K562 (cell line): ENCODE data around the gene TIAM1. TPM values are rescaled to one million over a fixed set of nuclear protein-coding genes. Genes with fewer than 3 reads are reported as not detected.

Experiments
- ATAC-seq: fragments of 200-7000 bp; cut with Tn5 transposase; 3 replicates; pipeline ENCODE4 v1.9.1; 2020; ENCODE audit warnings: moderate library complexity
- BruUV-seq: library from RNA; stranded (reverse); fragments of 400-500 nt; replicated peaks from 2 replicates; lab custom pipeline; 2021; lab: Mats Ljungman, UMichigan
- CTCF ChIA-PET: fragments of 300-600 bp; formaldehyde crosslinking; extraction: SDS; loops from one replicate; lab custom pipeline; 2021; ENCODE audit warnings: low intra/inter-chr PET ratio; lab: Yijun Ruan, JAX
- POLR2A ChIA-PET: fragments of 300-600, 350-650 bp; sonication (Branson Sonifier 250); formaldehyde crosslinking; extraction: SDS; loops from one replicate; lab custom pipeline; 2021; ENCODE audit warnings: antibody characterized with exemption, inconsistent platforms; lab: Yijun Ruan, JAX
- DNase-seq, 4 experiments: peaks; one replicate each; pipeline versions ENCODE4 v3.0.0 to v3.0.0-alpha.2; 2011 to 2018; ENCODE audit warnings: low spot score in 3 of 4, mixed read lengths in 3 of 4; ENCODE audit errors: extremely low read depth in 1 of 4
- FAIRE-seq: peaks from 2 replicates; lab custom pipeline; 2011; peaks lifted over from hg19 to GRCh38; lab: Jason Lieb, UNC
- H2AFZ ChIP-seq: 2 replicates; pipeline ENCODE4 v1.6.0; 2011; ENCODE audit warnings: low read depth, low read length, control low read depth, inconsistent platforms
- H3K27ac ChIP-seq: fragments of 200-600 bp; 3 replicates; pipeline ENCODE4 v1.8.0; 2011; ENCODE audit warnings: low read depth, mild to moderate bottlenecking, control low read depth, inconsistent platforms, low read length, moderate library complexity, mixed read lengths; ENCODE audit errors: extremely low read depth
- H3K27me3 ChIP-seq, 2 experiments: fragments of 300-600 bp in 1 of 2; 2 replicates in 1 of 2; 3 replicates in 1 of 2; pipeline versions ENCODE4 v1.6.0 to v1.8.0; 2011; ENCODE audit warnings: inconsistent platforms in 2 of 2, low read length in 2 of 2, mild to moderate bottlenecking in 1 of 2, mixed read lengths in 1 of 2, moderate library complexity in 1 of 2; ENCODE audit not compliant: control insufficient read depth in 2 of 2, insufficient read depth in 2 of 2
- H3K36me3 ChIP-seq: fragments of 300-600 bp; 3 replicates; pipeline ENCODE4 v1.8.0; 2011; ENCODE audit warnings: mild to moderate bottlenecking, low read length, inconsistent platforms; ENCODE audit not compliant: control insufficient read depth, insufficient read depth
- H3K4me1 ChIP-seq, 2 experiments: fragments of 200-600 bp in 1 of 2; replicated peaks in 1 of 2; 2 replicates in 1 of 2; 3 replicates in 1 of 2; pipeline versions ENCODE4 v1.5.1 to v1.8.0; 2011; ENCODE audit warnings: inconsistent platforms in 2 of 2, low read length in 2 of 2, mild to moderate bottlenecking in 1 of 2, mixed read lengths in 1 of 2, moderate library complexity in 1 of 2; ENCODE audit not compliant: control insufficient read depth in 2 of 2, insufficient read depth in 2 of 2
- H3K4me2 ChIP-seq: 2 replicates; pipeline ENCODE4 v1.6.1; 2011; ENCODE audit warnings: low read length, control low read depth, inconsistent platforms, mixed read lengths; ENCODE audit not compliant: insufficient read depth
- H3K4me3 ChIP-seq: fragments of 200-600 bp; sonication (generic), shearing (Covaris generic); 2 replicates; pipeline ENCODE4 v1.5.1; 2016; ENCODE audit warnings: control low read depth, inconsistent platforms
- H3K79me2 ChIP-seq: fragments of 200-600 bp; 3 replicates; pipeline ENCODE4 v1.8.0; 2011; ENCODE audit warnings: low read length, inconsistent platforms; ENCODE audit not compliant: control insufficient read depth, insufficient read depth
- H3K9ac ChIP-seq, 2 experiments: 2 replicates each; pipeline versions ENCODE4 v1.6.0 to v1.6.1; 2011; ENCODE audit warnings: low read depth in 2 of 2, low read length in 2 of 2, control low read depth in 1 of 2, inconsistent platforms in 1 of 2, mild to moderate bottlenecking in 1 of 2, mixed read lengths in 1 of 2; ENCODE audit not compliant: insufficient read depth in 1 of 2
- H3K9me1 ChIP-seq: one replicate; pipeline ENCODE4 v1.6.0; 2011; ENCODE audit warnings: inconsistent platforms, mild to moderate bottlenecking, low read length, moderate library complexity; ENCODE audit not compliant: control insufficient read depth, insufficient read depth
- H3K9me3 ChIP-seq: replicated peaks from 2 replicates; pipeline ENCODE4 v1.5.1; 2011; ENCODE audit warnings: low read depth, low read length, inconsistent platforms; ENCODE audit not compliant: control insufficient read depth, insufficient read depth
- H4K20me1 ChIP-seq: replicated peaks from 2 replicates; pipeline ENCODE4 v1.6.1; 2011; ENCODE audit warnings: low read length, inconsistent platforms, mixed read lengths; ENCODE audit not compliant: control insufficient read depth, insufficient read depth
- CBFA2T3 ChIP-seq: fragments of 450-650 bp; IDR thresholded peaks from 2 replicates; pipeline ENCODE4 v1.6.1; 2017
- ETV1 ChIP-seq: fragments of 450-650 bp; conservative IDR thresholded peaks from 2 replicates; pipeline ENCODE4 v1.6.1; 2016; ENCODE audit warnings: missing genetic modification characterization, control low read depth, low read depth, missing compliant biosample characterization
- FOXJ3 ChIP-seq: sonication (generic); formaldehyde crosslinking; IDR thresholded peaks from 2 replicates; pipeline ENCODE4 v1.4.0; 2020; ENCODE audit warnings: mild to moderate bottlenecking, missing genetic modification reagents
- HDGF ChIP-seq: fragments of 450-650 bp; IDR thresholded peaks from 2 replicates; pipeline ENCODE4 v1.6.1; 2016
- MAFF ChIP-seq: IDR thresholded peaks from 2 replicates; pipeline ENCODE4 v1.6.1; 2012; ENCODE audit warnings: low read length, improper control_type of control experiment
- MYNN ChIP-seq, 2 experiments: sonication (generic); formaldehyde crosslinking in 1 of 2; IDR thresholded peaks; 2 replicates each; pipeline versions ENCODE4 v1.5.0 to v1.6.1; 2016 to 2020; ENCODE audit warnings: antibody characterized with exemption in 1 of 2, missing genetic modification reagents in 1 of 2
- NCOA6 ChIP-seq: fragments of 450-650 bp; IDR thresholded peaks from 2 replicates; pipeline ENCODE4 v1.6.1; 2017; ENCODE audit warnings: mild to moderate bottlenecking
- NR4A1 ChIP-seq, 2 experiments: fragments of 250-450 bp in 1 of 2; fragments of 450-650 bp in 1 of 2; sonication (Bioruptor Pico) in 1 of 2; IDR thresholded peaks; 2 replicates each; pipeline versions ENCODE4 v1.4.0 to v1.6.1; 2016 to 2020; ENCODE audit warnings: mild to moderate bottlenecking in 2 of 2, missing compliant biosample characterization in 1 of 2, missing genetic modification characterization in 1 of 2, moderate library complexity in 1 of 2
- RAD21 ChIP-seq, 2 experiments: fragments of 250-450 bp in 1 of 2; fragments of 450-650 bp in 1 of 2; sonication (Bioruptor Pico) in 1 of 2; formaldehyde crosslinking in 1 of 2; IDR thresholded peaks in 1 of 2; conservative IDR thresholded peaks in 1 of 2; 2 replicates each; pipeline versions ENCODE4 v1.4.0 to v1.8.0; 2020 to 2022; ENCODE audit warnings: mild to moderate bottlenecking in 2 of 2, moderate library complexity in 1 of 2
- STAT5A ChIP-seq: IDR thresholded peaks from 2 replicates; pipeline ENCODE4 v1.6.1; 2012; ENCODE audit warnings: low read length, inconsistent platforms, borderline replicate concordance
- TCF3 ChIP-seq: sonication (generic); formaldehyde crosslinking; IDR thresholded peaks from 2 replicates; pipeline ENCODE4 v1.4.0; 2020; ENCODE audit warnings: mild to moderate bottlenecking, missing genetic modification reagents
- TRIM24 ChIP-seq, 2 experiments: fragments of 450-650 bp; IDR thresholded peaks; 2 replicates each; pipeline ENCODE4 v1.6.1; 2016
- U2AF1 ChIP-seq: fragments of 200-400 bp; formaldehyde crosslinking; optimal IDR thresholded peaks from 2 replicates; pipeline ENCODE3; 2017; ENCODE audit warnings: mild to moderate bottlenecking, low read depth, low read length, moderate library complexity
- ZNF174 ChIP-seq: fragments of 250-450 bp; sonication (Bioruptor Pico); IDR thresholded peaks from 2 replicates; pipeline ENCODE4 v1.4.0; 2020; ENCODE audit warnings: mild to moderate bottlenecking
- ZNF561 ChIP-seq: fragments of 450-650 bp; formaldehyde crosslinking; conservative IDR thresholded peaks from 2 replicates; pipeline ENCODE4 v1.4.0; 2020; ENCODE audit warnings: mild to moderate bottlenecking, moderate library complexity
- WGBS: fragments of 100-300 bp; shearing (Covaris generic); methylation state at CpG from one replicate; pipeline ENCODE4 v1.1.6; 2016; ENCODE audit warnings: low coverage, mixed read lengths; ENCODE audit not compliant: insufficient coverage; ENCODE audit errors: missing lambda C conversion rate; 5-methylcytosine and 5-hydroxymethylcytosine counted together
- in situ Hi-C: fragments of 300-500 bp; cut with MboI; formaldehyde crosslinking; loops from 4 replicates; pipeline ENCODE4 v1.15.0; 2018; ENCODE audit warnings: inconsistent platforms, mixed read lengths
- intact Hi-C: fragments of 100-400 bp; cut with micrococcal nuclease; formaldehyde crosslinking; loops from 2 replicates; pipeline ENCODE4 v1.14.2; 2022
- polyA plus RNA-seq, 8 experiments: library from polyadenylated mRNA; depleted of rRNA in 4 of 8; stranded (reverse) in 5 of 8; unstranded in 3 of 8; fragments of >200 nt; fragmentation: Nextera tagmentation in 2 of 8; fragmentation: Illumina TruSeq in 1 of 8; extraction: Ambion mirVana in 2 of 8; extraction: Trizol in 1 of 8; gene quantifications; 2 replicates each; pipeline versions ENCODE4 v1.2.1 to v1.2.3, GENCODE V29; 2011 to 2014; ENCODE audit warnings: inconsistent platforms in 1 of 8, missing spikeins in 1 of 8
- total RNA-seq, 7 experiments: library from RNA; depleted of rRNA in 6 of 7; stranded (reverse); fragments of >200 nt in 6 of 7; fragmentation: Illumina TruSeq in 2 of 7; extraction: Trizol in 2 of 7; gene quantifications; 2 replicates each; pipeline versions ENCODE4 v1.2.1 to v1.2.3, GENCODE V29; 2011 to 2021; ENCODE audit warnings: low replicate concordance in 1 of 7
- TF ChIP-seq, protein P1 (sequence below): fragments of 450-650 bp; formaldehyde crosslinking; IDR thresholded peaks from 2 replicates; pipeline ENCODE4 v1.4.0; 2022; ENCODE audit warnings: missing genetic modification characterization
- TF ChIP-seq, protein P2 (sequence below), 2 experiments: fragments of 450-650 bp; IDR thresholded peaks; 2 replicates each; pipeline ENCODE4 v1.6.1; 2018; ENCODE audit warnings: mild to moderate bottlenecking in 2 of 2, low read depth in 1 of 2; ENCODE audit not compliant: partially characterized antibody in 2 of 2
- TF ChIP-seq, protein P3 (sequence below): fragments of 450-650 bp; conservative IDR thresholded peaks from 2 replicates; pipeline ENCODE4 v1.6.1; 2016; ENCODE audit warnings: missing genetic modification characterization, low read depth, mild to moderate bottlenecking, missing compliant biosample characterization, moderate library complexity

Gene TIAM1
- total and polyA plus RNA-seq, 9 of the 15 experiments (the other 6 are each of a cell fraction or from before 2014, with no cell fraction given) = 0.11 TPM; not detected in 8

DNA sequence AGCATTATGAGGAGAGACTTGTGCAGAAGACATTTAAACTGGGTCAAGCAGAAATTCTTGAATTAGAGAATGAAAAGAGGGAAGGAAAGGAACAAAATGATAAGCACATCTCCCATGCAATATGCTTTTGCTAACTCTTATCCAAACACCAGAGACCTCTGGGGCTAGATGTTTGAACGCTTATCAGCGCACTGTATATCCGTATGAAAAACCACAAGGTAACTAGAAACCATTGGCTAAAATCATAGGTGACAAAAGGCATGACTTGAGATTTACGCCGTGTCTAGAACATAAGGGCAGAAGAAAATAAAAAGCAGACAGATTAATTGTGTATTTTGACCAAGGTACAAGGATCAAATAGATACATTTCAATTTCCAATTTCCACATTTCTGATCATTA lies 38.0 kb upstream of the TIAM1 start:
- peaks cover 0 to 7% of the 10 kb centered on the region in 2 experiments; a peak in 1 of 5 replicates for H3K27me3 ChIP-seq
- CTCF ChIA-PET = no interaction called here
- no peaks in the 10 kb centered on the region for H4K20me1 ChIP-seq
- H3K9me1 ChIP-seq = no peaks in the 10 kb centered on the region
- H3K4me2 ChIP-seq = no peak overlapping the region
- BruUV-seq = no TSS peak
- intact Hi-C loops (no loop called here), in situ Hi-C loops (no loop called here)
- no peak overlapping the region for H3K9ac ChIP-seq
- H3K36me3 ChIP-seq = no peaks in the 10 kb centered on the region
- H3K27ac ChIP-seq = no peak overlapping the region
- FAIRE-seq (no peak), ATAC-seq (peak; percentile 73), DNase-seq (peak in 2 of 4 experiments; percentile 17 to 39)
- H3K4me1 ChIP-seq = 0 out of 5 replicates have a peak, but pooled peaks cover 0 to 3% of the 10 kb centered on the region in 2 experiments
- H2AFZ ChIP-seq = no peak overlapping the region
- H3K4me3 ChIP-seq = no peak overlapping the region
- POLR2A ChIA-PET = no interaction called here
- H3K9me3 ChIP-seq = no peaks in the 10 kb centered on the region
- no peaks in the 10 kb centered on the region for H3K79me2 ChIP-seq
- WGBS = 0% methylated on average over 5 of the region's 5 CpGs
- TF ChIP-seq STAT5A = peak; percentile 72; the same call in 1 of the 2 replicates
- TF ChIP-seq U2AF1 = no peak
- TF ChIP-seq CBFA2T3 = peak; percentile 87
- no peak for TF ChIP-seq MYNN (IDR thresholded peaks at IDR 0.05)
- TF ChIP-seq MYNN (CRISPR knock-in tag; IDR thresholded peaks at IDR 0.05) = no peak
- no peak for TF ChIP-seq HDGF
- TF ChIP-seq TCF3 = peak; percentile 86
- no peak for TF ChIP-seq ZNF561
- TF ChIP-seq, protein P1, sequence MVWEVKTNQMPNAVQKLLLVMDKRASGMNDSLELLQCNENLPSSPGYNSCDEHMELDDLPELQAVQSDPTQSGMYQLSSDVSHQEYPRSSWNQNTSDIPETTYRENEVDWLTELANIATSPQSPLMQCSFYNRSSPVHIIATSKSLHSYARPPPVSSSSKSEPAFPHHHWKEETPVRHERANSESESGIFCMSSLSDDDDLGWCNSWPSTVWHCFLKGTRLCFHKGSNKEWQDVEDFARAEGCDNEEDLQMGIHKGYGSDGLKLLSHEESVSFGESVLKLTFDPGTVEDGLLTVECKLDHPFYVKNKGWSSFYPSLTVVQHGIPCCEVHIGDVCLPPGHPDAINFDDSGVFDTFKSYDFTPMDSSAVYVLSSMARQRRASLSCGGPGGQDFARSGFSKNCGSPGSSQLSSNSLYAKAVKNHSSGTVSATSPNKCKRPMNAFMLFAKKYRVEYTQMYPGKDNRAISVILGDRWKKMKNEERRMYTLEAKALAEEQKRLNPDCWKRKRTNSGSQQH = no peak
- TF ChIP-seq RAD21 (CRISPR knock-in tag; conservative IDR thresholded peaks at IDR 0.05 in 1 of 2, IDR thresholded peaks at IDR 0.05 in 1 of 2) = no peak
- no peak for TF ChIP-seq ZNF174 (CRISPR knock-in tag)
- TF ChIP-seq NR4A1 (CRISPR knock-in tag; IDR thresholded peaks at IDR 0.05) = no peak
- no peak for TF ChIP-seq NR4A1 (tag; IDR thresholded peaks at IDR 0.05)
- TF ChIP-seq NCOA6 = no peak
- TF ChIP-seq, protein P2, sequence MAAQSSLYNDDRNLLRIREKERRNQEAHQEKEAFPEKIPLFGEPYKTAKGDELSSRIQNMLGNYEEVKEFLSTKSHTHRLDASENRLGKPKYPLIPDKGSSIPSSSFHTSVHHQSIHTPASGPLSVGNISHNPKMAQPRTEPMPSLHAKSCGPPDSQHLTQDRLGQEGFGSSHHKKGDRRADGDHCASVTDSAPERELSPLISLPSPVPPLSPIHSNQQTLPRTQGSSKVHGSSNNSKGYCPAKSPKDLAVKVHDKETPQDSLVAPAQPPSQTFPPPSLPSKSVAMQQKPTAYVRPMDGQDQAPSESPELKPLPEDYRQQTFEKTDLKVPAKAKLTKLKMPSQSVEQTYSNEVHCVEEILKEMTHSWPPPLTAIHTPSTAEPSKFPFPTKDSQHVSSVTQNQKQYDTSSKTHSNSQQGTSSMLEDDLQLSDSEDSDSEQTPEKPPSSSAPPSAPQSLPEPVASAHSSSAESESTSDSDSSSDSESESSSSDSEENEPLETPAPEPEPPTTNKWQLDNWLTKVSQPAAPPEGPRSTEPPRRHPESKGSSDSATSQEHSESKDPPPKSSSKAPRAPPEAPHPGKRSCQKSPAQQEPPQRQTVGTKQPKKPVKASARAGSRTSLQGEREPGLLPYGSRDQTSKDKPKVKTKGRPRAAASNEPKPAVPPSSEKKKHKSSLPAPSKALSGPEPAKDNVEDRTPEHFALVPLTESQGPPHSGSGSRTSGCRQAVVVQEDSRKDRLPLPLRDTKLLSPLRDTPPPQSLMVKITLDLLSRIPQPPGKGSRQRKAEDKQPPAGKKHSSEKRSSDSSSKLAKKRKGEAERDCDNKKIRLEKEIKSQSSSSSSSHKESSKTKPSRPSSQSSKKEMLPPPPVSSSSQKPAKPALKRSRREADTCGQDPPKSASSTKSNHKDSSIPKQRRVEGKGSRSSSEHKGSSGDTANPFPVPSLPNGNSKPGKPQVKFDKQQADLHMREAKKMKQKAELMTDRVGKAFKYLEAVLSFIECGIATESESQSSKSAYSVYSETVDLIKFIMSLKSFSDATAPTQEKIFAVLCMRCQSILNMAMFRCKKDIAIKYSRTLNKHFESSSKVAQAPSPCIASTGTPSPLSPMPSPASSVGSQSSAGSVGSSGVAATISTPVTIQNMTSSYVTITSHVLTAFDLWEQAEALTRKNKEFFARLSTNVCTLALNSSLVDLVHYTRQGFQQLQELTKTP (IDR thresholded peaks at IDR 0.05; ENCODE audit: low read depth in 1 of 2, partially characterized antibody in 2 of 2) = no peak
- TF ChIP-seq MAFF = no peak
- no peak for TF ChIP-seq FOXJ3 (CRISPR knock-in tag)
- TF ChIP-seq ETV1 (tag) = 0 out of 2 replicates have a peak, but pooled peaks have one; percentile 15
- TF ChIP-seq, protein P3, sequence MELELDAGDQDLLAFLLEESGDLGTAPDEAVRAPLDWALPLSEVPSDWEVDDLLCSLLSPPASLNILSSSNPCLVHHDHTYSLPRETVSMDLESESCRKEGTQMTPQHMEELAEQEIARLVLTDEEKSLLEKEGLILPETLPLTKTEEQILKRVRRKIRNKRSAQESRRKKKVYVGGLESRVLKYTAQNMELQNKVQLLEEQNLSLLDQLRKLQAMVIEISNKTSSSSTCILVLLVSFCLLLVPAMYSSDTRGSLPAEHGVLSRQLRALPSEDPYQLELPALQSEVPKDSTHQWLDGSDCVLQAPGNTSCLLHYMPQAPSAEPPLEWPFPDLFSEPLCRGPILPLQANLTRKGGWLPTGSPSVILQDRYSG (tag) = no peak
- peak in 1 of 2 experiments; percentile 38; a peak in 1 of 4 replicates for TF ChIP-seq TRIM24 (IDR thresholded peaks at IDR 0.05)
